ENCODE data around the gene PLD5. TPM values are rescaled to one million over a fixed set of nuclear protein-coding genes. Genes with fewer than 3 reads are reported as not detected.

The PLD5 gene
- total and polyA plus RNA-seq, 2 of the 13 experiments (the other 11 are each of a cell fraction or from before 2014, with no cell fraction given) = not detected

- H3K9ac ChIP-seq (ENCODE audit: insufficient read depth, low read depth, low read length) = no peak overlapping the region
- H3K27ac ChIP-seq (ENCODE audit: extremely low read length, insufficient read depth, low read length) = no peak overlapping the region
- CTCF ChIA-PET (ENCODE audit: low intra/inter-chr PET ratio, low total read pairs) = no interaction called here
- no peaks in the 10 kb centered on the region for H3K36me3 ChIP-seq (replicated peaks in 1 of 2; ENCODE audit: control insufficient read depth in 1 of 2, insufficient read depth in 2 of 2, low read length in 2 of 2)
- DNase-seq (ENCODE audit: low spot score) (no peak), FAIRE-seq (no peak), ATAC-seq (no peak)
- no peaks in the 10 kb centered on the region for H3K4me1 ChIP-seq (ENCODE audit: insufficient read depth, low read length)
- 19% methylated on average over 2 of the region's 2 CpGs for WGBS (ENCODE audit: low lambda C conversion rate)
- POLR2A ChIA-PET = no interaction called here
- TF ChIP-seq ZNF543 (CRISPR knock-in tag; IDR thresholded peaks at IDR 0.05) (no peak), DDIT3 (CRISPR knock-in tag; IDR thresholded peaks at IDR 0.05) (no peak), CREBL2 (CRISPR knock-in tag; IDR thresholded peaks at IDR 0.05; ENCODE audit: borderline replicate concordance) (no peak), THAP9 (CRISPR knock-in tag; IDR thresholded peaks at IDR 0.05; ENCODE audit: borderline replicate concordance) (no peak)
- H2AFZ ChIP-seq (ENCODE audit: low read length) = no peak overlapping the region
- H4K20me1 ChIP-seq (ENCODE audit: insufficient read depth, low read length) = no peaks in the 10 kb centered on the region
- H3K79me2 ChIP-seq (ENCODE audit: insufficient read depth, low read length) = no peaks in the 10 kb centered on the region
- intact Hi-C loops (cut with micrococcal nuclease; ENCODE audit: unreplicated experiment) = no loop called here
- in situ Hi-C loops (cut with HindIII; ENCODE audit: extremely low pct_ligation_motif_present, low pct_unique_long_range_greater_than_20kb) = no loop called here
- H3K4me2 ChIP-seq (ENCODE audit: low read depth, low read length) = no peak overlapping the region
- H3K4me3 ChIP-seq (replicated peaks in 1 of 3; ENCODE audit: insufficient read depth in 1 of 3, low read depth in 2 of 3, low read length in 3 of 3) = no peak overlapping the region
- H3K9me3 ChIP-seq (ENCODE audit: low read length) = no peaks in the 10 kb centered on the region
- H3K27me3 ChIP-seq (ENCODE audit: control insufficient read depth in 1 of 2, insufficient read depth in 2 of 2, low read length in 2 of 2) = no peaks in the 10 kb centered on the region; a peak in 1 of 5 replicates
- no TSS peak for BruUV-seq (replicated peaks)
These were observed 458.7 kb downstream of the PLD5 start for GRCh38 chr1:242065813-242066212.

- CTCF ChIA-PET (ENCODE audit: low intra/inter-chr PET ratio, low total read pairs) = no interaction called here
- FAIRE-seq = no peak
- intact Hi-C loops (cut with micrococcal nuclease; ENCODE audit: unreplicated experiment) = no loop called here
These were observed 462.2 kb downstream of the PLD5 start for GRCh38 chr1:242062271-242062670.

More at GRCh38 chr1:242062271-242062670, 462.2 kb downstream of the PLD5 start:
- Histone ChIP-seq H3K36me3 (replicated peaks in 1 of 2; ENCODE audit: control insufficient read depth in 1 of 2, insufficient read depth in 2 of 2, low read length in 2 of 2) (no peaks in the 10 kb centered on the region), H3K9me3 (ENCODE audit: low read length) (no peaks in the 10 kb centered on the region), H3K27ac (ENCODE audit: extremely low read length, insufficient read depth, low read length) (no peak overlapping the region), H3K4me2 (ENCODE audit: low read depth, low read length) (no peak overlapping the region), H4K20me1 (ENCODE audit: insufficient read depth, low read length) (no peaks in the 10 kb centered on the region), H2AFZ (ENCODE audit: low read length) (no peak overlapping the region), H3K9ac (ENCODE audit: insufficient read depth, low read depth, low read length) (no peak overlapping the region), H3K4me3 (replicated peaks in 1 of 3; ENCODE audit: insufficient read depth in 1 of 3, low read depth in 2 of 3, low read length in 3 of 3) (no peak overlapping the region), H3K79me2 (ENCODE audit: insufficient read depth, low read length) (no peaks in the 10 kb centered on the region), H3K4me1 (ENCODE audit: insufficient read depth, low read length) (no peaks in the 10 kb centered on the region), H3K27me3 (ENCODE audit: control insufficient read depth in 1 of 2, insufficient read depth in 2 of 2, low read length in 2 of 2) (peaks cover 0 to 6% of the 10 kb centered on the region in 2 experiments; a peak in 1 of 5 replicates)
- ATAC-seq = no peak
- POLR2A ChIA-PET = no interaction called here
- TF ChIP-seq ZBTB4 (CRISPR knock-in tag; IDR thresholded peaks at IDR 0.05; ENCODE audit: borderline replicate concordance) = no peak
- no peak for TF ChIP-seq RXRB (CRISPR knock-in tag; IDR thresholded peaks at IDR 0.05; ENCODE audit: borderline replicate concordance)
- no peak for TF ChIP-seq IRF2 (CRISPR knock-in tag; IDR thresholded peaks at IDR 0.05)
- no peak for TF ChIP-seq ZNF569 (CRISPR knock-in tag; IDR thresholded peaks at IDR 0.05; ENCODE audit: borderline replicate concordance)
- DNase-seq (ENCODE audit: low spot score) = no peak
- BruUV-seq (replicated peaks) = no TSS peak
- in situ Hi-C loops (cut with HindIII; ENCODE audit: extremely low pct_ligation_motif_present, low pct_unique_long_range_greater_than_20kb) = no loop called here
- 0% methylated on average over 3 of the region's 3 CpGs for WGBS (ENCODE audit: low lambda C conversion rate)
